NCI-H82 treated with DMSO at 0.1 percent for 48 hours (cell line): ENCODE results near the gene MGAT5.

Source experiments
- DNase-seq: peaks from one replicate; lab custom pipeline; 2025; ENCODE audit not compliant: unreplicated experiment; lab: John Stamatoyannopoulos, UW

MGAT5 gene

DNA sequence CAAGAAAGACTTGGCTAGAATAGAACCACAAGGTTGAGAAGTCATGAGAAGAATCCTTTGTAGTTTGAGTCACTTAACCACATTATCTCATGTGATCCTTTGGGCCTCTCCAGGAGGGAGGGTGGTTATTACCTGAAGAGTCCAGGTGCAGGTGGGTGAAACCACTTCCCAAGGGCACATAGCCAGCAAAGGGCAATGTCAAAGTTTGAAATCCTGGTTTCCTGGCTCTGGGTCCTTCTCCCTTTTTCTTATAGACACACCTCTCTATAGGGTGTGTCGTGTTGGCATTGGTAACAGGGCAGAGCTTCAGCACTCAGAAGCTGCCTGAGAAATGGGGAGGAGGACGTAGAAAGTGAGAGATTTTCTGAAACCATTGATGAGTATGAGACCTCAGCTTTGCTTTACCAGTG is 137.9 kb downstream of the MGAT5 start:
- DNase-seq = no peak

DNA sequence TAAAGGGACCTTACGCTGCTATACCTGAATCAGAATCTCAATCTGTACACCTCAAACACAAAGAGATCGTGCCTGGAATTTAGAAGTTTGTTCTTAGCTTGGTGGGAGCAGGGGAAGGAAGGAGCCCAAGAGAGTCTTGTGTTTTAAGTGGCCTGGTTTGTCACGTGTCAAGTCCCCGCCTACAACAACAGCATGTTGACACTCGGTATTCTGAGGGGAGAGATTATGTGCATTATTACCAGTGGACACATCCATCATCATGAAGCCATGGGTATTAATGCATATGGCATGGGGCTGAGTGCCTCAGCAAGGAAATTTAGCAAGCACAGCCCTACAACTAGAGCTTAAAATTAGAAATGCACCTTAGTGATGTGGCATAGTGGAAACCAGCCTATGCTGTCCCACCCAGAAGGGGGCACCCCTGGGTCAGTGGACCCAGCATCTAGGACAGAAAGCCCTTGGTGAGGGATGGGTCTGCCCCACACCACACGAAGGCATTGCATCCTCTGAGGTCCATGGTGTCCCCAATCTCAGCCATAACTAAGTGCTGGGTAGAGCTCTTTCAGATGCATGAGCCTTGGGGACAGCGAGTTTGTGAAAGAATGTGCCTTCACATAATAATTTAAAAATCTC is 138.7 kb downstream of the MGAT5 start:
- DNase-seq = peak; percentile 15

DNA sequence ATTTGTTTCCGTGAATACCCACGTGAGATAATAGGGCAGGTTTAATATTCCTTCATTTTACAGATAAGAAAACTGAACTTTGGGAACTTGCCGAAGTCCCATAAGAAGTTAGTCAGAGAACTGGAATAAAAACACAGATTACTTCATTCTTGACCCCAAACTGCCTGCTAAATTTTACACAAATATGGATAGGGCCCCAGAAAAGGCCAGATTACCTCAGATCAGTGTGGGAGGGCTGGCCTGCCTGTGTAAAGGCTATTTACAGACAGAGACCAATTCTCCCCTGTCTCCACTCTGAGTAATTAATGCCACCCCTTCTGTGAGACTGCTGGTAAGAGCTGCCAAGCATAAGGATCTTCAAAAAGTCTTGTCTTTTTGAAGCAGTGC is 139.2 kb downstream of the MGAT5 start:
- no peak for DNase-seq

DNA sequence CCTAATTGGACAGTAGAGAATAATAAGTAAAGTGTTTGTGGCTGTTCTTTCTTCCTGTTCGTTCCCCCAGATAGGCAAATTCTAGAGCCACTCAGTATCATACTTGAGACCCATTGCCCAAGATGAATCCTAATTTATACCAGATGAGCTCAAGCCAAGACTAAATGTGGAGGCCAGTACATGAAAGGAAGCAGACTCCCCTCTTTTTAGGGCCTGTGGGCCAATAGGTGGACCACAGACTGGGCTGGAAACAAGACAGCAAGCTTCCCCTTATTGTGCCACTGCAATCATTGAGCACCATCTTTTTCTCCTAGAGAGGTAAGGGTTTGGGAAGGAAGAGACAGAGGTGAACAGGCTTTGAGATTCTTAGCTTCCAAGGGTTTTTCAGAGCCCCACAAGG is 141.9 kb downstream of the MGAT5 start:
- DNase-seq = no peak

DNA sequence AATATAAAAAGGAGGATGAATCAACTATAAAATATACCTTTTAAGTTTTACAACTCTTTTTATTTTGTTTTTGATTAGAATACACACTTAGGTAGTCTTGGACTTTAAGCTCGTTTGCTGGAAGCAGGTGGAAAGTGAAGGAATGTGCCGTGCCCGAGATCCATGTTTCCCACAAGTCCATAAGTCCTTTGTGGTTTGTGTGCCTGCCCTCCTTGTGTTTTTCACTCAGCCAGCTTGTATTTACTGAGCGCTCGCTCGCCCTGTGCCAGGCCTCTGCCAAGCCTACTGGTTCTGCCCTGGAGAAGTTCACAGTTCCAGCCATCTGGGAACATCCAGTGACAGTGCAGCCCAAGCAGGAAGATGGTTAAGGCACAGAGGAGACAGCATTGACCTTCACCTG is 142.6 kb downstream of the MGAT5 start:
- DNase-seq = no peak

DNA sequence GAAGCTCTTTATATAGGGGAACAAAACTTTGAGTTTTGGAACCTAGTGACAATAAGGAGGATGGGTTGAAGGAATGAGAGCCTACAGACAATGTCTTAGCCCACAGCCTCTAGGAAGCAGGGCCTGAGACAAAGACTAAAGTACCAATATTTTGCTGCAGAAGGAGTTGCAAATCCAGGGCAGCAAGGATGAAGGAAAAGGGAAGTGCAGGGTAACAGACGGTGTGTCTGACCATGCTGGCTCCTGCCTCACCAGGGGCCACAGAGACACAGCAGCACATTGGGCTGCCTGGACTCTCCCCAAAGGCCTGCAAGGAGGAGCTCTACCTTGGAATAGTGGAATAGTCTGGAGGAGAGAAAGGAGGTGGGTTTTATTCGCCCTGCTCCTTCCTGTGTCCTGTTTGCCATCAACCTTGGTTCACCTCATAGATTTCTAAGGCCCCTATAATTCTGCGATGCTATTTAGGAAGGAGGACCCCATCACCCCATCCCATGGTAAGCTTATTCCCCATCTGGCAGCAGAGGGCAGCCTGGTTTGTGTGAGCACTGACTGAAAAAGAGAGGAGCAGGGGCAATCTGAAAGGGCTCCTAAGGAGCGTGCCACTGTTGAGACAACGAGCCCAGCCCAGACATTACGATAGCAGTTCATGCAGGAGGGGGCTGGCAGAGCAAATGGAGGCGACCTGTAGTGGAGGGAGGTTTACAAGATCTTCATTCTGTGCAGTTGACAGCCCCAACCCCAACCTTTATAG is 143.4 kb downstream of the MGAT5 start:
- DNase-seq = no peak

DNA sequence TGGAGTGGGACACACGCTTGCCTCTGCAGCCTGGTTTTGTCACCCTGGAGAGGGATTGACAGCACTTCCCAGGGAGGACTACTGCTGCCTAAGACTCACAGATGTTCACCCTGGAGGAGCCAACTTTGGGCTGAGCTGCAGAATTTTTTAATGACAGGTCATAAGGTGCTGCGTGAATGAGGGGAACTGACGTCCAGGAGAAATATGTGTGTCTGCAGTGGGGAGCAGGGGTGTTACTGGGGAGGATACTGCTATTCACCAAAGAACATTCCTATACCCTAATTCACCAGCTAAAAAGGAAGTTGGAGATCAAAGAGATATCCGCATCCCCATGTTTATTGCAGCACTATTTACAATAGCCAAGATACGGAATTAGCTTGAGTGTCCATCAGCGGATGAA is 144.4 kb downstream of the MGAT5 start:
- DNase-seq = no peak

DNA sequence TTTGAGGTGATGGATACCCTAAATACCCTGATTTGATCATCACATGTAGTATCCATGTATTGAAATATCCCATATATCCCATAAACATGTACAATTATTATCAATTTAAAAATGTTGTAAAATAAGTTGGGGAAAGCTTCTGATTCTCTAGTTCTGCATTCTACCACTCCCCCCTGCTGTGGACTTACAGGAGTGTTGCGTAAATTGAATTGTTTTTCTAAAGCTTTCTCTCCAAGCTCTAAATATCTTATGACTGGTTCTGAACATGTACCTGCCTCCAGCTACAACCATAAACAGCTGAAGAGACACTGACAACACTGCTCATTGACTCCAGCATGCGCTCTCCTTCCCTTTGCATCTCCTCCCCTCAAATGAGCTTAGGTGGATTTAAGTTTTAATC is 145.2 kb downstream of the MGAT5 start:
- no peak for DNase-seq

DNA sequence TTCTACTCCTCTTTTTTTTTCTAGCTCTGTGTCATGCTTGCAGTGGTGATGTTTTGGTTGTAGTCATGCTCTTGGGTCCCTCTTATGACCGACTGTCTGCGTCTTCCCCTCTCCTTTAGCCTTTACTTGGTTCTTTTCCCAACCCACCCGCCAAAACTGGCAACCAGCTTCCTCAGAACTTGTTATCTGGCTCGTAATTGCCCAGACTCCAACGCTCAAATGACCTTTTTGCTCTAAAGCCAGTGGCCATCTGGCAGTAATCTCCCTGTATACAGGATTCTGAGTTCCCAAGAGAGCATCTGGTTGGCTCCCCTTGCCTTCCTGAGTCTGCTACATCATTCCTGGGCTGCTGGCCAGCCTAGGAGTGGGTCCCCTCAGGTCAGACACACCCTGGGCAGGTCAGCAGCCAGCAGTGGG is 147.2 kb downstream of the MGAT5 start:
- peak; percentile 81 for DNase-seq

DNA sequence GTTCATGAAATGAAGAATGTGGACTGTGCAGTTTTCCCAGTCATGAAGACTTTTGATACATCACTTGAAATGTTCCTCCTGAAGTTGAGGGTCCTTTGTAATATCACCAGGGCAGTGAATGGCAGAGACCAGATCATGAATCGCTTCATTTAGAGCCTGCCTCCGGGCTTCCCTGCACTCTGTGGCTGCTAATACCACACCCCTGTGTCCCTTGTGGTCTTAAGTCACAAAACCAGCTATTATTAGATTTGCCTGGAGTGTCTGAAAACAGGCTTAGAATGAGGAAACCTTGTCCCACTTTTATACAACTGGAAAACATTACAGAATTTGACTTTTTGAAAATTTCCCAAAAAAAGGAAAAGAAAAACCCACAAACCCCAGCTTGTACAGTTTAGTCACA is 147.9 kb downstream of the MGAT5 start:
- no peak for DNase-seq

DNA sequence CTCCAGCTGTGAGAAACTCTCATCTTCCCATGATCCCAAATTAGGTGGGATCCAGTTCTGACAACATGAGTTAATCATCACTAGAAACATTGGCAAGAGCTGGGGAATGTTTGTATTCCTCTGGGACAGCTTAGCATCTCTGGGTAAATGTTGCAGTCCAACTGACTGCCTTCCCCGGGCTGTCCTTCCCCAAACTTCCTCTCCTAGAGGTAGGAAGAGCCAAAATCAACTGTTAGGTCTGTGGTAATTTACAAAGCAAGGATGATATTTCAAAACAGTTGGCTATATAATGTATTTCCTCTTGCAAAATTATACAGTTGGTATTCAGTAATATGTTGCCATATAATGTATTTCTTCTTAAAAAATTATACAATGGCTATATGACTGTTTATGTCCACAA is 148.5 kb downstream of the MGAT5 start:
- DNase-seq = no peak

DNA sequence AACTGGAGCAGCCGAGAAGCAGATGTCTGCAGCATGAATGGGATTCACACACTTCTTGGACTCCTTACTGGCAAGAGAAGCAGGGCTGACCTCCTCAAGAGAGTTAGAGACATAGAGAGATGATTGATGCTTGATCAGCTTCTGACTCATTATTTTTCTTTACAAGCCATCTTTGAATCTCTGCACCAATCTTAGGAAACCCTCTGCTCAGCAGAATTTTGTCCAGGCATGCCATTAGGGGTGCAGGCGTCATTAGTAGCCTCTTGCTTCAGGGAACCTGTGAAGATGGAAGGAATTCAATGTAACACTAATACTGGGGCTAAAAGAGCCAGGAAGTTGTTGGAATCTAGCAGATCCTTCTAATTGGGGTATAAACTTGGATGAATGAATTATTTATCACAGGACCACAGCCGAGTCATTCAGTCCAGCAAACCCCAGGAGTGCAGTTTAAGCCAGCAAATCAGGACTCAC is 151.8 kb downstream of the MGAT5 start:
- DNase-seq = no peak

DNA sequence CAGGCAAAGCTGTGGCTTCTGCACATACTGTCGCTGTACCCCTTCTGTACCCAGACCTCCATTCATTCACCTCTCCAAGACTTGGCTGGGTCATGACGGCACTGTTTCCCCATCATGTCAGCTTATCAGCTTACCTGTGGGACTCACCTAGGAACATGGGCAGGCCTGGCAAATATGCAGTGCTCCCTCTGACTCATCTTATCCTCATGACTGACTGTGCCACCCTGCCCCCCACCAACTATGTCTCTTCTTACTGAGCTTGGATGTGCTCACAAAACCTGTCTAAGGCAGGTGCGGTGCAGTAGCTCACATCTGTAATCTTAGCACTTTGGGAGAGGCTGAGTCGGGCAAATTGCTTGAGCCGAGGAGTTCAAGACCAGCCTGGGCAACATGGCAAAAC is 152.4 kb downstream of the MGAT5 start:
- no peak for DNase-seq

DNA sequence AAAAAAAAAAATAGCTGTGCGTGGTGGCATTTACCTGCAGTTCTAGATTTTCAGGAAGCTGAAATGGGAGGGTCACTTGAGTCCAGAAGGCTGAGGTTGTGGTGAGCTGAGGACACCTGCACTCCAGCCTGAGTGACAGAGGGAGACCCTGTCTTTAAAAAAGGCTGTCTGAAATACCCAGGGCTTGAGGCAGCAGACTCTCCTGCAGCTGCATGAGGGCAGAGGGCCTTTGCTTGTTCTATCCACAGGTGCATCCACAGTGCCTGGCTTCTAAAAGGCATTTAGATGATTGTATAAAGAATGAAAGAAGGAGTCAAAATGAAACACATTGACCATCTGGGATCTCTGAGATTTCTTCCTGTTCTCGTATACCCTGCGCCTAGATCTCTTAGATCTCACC is 152.9 kb downstream of the MGAT5 start:
- DNase-seq = no peak

DNA sequence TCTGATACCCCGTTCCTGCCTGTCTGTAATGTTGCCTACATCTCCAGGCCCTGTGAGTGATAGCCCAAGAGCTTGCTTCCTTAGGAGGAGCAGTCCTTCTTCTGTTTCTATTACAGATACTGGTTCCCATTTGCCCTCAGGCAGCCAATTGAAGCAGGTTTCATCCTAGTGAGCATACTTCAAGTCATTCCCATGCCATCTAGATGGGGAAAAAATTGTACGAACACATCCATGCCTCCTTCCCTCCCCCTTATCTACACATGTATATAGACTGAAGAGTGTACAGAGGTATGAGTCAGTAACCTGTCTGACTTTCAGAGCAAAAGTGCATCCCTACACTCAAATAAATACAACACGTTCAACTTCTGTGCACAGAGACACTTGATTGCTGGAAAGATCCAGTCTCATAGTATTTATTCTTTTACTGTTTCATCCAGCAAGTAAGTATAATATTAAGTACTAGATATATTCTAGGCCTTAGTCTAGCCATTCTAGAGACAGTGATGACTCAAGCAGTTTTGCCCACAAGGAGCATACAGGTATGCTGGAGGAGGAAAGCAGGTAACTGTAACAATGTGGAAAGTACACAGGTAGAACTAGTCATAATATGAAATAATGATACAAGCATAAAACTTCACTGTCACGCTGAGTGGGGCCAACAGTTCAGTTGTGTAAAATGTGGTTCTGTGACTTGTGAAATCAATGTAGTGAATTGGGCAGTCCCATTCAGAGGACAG is 153.4 kb downstream of the MGAT5 start:
- no peak for DNase-seq

DNA sequence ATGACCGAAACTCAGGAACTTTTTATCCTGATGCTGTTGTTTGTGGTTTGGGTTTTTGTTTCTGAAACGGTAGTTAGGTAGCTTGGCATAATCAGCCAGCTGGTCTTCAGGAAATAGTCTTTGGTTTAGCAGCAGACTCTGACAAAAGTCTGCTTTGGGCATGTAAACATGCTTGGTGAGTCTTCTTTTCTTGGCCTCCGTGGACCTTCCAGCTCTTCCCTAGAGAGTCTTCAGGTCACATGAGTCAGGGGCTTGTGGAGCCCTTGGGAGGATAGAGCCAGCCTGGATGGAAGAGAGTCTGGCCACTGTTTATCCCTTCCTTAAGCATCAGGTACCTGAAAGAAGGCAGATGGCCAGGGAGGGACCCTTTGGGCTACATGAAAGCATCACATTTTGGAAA is 154.5 kb downstream of the MGAT5 start:
- DNase-seq = no peak

DNA sequence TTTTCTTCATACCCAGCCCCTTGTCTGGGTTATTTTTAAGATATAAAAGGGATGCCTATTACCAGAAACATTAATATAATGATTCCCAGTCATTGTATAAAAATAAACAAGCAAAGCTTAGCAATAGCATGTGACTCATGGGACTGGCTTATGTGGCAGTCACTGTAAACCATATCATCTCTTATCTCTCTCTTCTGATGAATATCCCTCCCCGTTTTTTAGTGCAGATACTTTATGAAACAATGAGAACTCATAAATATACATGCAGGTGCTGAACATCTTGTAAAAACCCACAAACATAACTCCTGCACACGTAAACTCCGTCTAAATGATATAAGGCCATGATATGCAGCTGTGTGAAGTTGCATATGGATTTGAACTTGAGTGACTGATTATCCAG is 154.9 kb downstream of the MGAT5 start:
- DNase-seq = no peak

DNA sequence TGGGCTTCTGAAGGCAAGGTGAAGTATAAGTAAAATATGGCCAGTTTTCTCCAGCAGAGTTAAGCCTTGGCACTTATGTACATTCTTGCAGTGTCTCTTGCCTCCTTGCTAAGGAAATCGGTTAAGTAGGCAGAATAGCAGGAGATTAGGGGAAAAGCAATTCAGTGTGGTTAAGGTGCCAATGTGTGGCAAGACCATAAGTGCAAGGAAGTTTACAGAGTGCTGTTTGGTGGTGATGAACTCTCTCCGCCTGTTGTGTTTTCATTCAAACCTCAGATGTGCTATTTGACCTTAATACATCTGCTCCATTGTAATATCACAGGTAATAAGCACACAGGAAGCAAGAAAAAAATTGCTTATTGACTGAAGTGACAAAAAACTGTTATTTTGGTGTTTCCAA is 156.1 kb downstream of the MGAT5 start:
- DNase-seq = no peak

DNA sequence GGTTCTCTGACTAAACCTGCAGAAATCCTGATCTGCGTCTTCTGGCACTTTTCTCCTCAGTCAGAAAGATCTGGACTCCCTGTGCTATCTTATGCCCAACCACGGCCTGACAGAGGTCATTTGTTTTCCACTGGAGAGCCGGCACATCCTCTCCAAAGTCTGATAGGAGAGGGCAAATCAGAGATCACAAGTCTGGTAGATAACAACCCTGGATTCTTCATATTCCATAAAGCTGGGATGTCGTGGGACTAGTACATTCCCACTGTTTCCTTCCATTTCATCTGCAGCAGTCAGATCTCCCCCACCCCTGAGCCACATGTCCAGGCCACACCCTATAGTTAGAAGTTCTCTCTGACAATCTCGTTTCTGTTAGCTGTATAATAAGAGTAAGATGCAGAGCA is 157.0 kb downstream of the MGAT5 start:
- no peak for DNase-seq

DNA sequence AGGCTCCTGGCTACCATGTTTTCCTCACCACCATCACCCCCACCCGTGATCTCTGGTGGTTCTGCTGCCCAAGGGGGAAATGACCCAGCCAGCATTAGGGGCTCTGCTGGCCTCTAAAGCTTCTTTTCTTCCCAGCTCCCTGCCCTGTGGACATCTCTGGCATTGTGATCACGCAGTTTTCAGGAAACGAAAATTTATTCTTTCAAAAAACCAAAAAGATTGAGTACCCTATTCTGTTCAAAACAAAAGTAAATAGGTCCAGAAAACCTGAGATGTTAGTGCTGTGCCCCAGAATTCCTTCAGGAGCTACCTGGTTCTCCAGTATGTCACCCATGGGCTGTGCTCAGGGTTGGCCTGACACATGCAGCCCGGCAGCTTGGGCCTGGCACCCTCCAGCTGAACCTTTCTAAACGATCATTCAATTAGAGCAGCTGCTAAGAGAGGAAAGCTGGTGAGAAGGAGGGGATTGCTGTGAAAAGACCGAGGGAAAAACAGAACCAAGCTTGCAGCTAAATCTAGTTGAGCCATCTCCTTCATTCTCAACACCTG is 157.5 kb downstream of the MGAT5 start:
- DNase-seq = peak; percentile 59

DNA sequence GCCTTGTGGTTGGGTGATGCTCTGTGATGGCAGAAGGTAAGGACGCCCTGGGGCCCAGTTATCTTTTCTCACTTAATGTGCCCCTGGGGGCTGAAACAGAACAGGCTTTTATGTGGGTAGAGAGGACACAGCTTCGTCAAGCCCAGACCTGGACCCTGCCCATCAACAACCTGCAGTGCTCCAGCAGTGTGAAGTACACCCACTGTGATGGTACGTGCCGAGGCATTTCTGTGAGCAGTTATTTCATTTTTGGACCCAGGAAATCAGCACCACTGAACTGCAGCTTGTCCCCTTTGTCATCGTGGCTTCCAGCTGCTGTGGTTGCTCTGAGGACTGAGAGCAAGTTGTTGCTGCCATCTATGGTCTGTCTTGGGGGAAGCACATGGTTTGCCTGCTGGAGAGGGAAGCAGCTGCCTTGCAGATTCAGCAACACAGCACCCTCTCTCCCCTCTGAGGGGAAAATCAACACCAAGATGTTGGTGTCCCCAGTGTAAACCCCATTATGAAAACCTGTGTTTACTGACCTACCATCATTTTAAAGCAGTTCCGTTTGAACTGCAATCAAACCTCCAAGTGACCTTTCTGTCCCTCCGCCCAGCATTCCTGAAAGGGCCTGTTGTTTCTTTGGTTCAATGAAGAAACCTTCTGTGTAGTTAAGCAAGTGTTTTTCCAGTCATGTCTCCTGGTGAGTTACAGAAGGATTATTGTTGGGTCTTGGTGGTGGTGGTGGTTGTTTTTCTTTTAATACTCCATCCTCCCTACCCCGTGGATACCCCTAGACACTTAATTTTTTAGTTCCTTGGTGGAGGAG is 158.2 kb downstream of the MGAT5 start:
- peak; percentile 59 for DNase-seq
